ENCODE data around the gene HOXD13. TPM values are rescaled to one million over a fixed set of nuclear protein-coding genes. Genes with fewer than 3 reads are reported as not detected.

Gene HOXD13
- total and polyA plus RNA-seq, 2 experiments from 2014 or later, result not detected

- Histone ChIP-seq H3K79me2 (replicated peaks; ENCODE audit: insufficient read depth) (no peaks in the 10 kb centered on the region), H3K27ac (ENCODE audit: low read depth) (no peak overlapping the region), H2AFZ (no peak overlapping the region; the same call in 1 of the 2 replicates), H3K4me1 (ENCODE audit: insufficient read depth) (peaks cover 49% of the 10 kb centered on the region), H3K36me3 (ENCODE audit: insufficient read depth) (no peaks in the 10 kb centered on the region; the same call in 1 of the 2 replicates), H3K4me2 (peak overlapping the region; percentile 73), H3K4me3 (peak overlapping the region; percentile 46), H3K27me3 (ENCODE audit: insufficient read depth) (peaks cover 99% of the 10 kb centered on the region), H3F3A (replicated peaks; ENCODE audit: low read depth) (peaks cover 34% of the 10 kb centered on the region), H4K20me1 (replicated peaks; ENCODE audit: insufficient read depth) (peaks cover 43% of the 10 kb centered on the region), H3K9me2 (ENCODE audit: insufficient read depth) (no peaks in the 10 kb centered on the region)
- peak; percentile 23 for ATAC-seq
- Mint-ChIP-seq H3K4me1 (peaks cover 33% of the 10 kb centered on the region), H3K9me3 (peaks cover 5% of the 10 kb centered on the region; the same call in 2 of the 3 replicates), H3K27me3 (ENCODE audit: insufficient read depth, low read depth, poor library complexity) (peaks cover 94% of the 10 kb centered on the region), H3K27ac (no peak overlapping the region), H3K4me3 (peak overlapping the region; percentile 51), H3K36me3 (ENCODE audit: low read depth) (no peaks in the 10 kb centered on the region; the same call in 2 of the 3 replicates)
- DNase-seq (ENCODE audit: low spot score), result peak; percentile 54
- TF ChIP-seq EZH2 (IDR thresholded peaks at IDR 0.05; ENCODE audit: low read depth, unreplicated experiment) (peak; percentile 61), EZH2phosphoT487 (IDR thresholded peaks at IDR 0.05; ENCODE audit: unreplicated experiment) (peak; percentile 60), ZNF331 (CRISPR knock-in tag; IDR thresholded peaks at IDR 0.05; ENCODE audit: low read depth) (no peak), ZNF462 (CRISPR knock-in tag; IDR thresholded peaks at IDR 0.05) (no peak)
- TF ChIP-seq, protein P1, sequence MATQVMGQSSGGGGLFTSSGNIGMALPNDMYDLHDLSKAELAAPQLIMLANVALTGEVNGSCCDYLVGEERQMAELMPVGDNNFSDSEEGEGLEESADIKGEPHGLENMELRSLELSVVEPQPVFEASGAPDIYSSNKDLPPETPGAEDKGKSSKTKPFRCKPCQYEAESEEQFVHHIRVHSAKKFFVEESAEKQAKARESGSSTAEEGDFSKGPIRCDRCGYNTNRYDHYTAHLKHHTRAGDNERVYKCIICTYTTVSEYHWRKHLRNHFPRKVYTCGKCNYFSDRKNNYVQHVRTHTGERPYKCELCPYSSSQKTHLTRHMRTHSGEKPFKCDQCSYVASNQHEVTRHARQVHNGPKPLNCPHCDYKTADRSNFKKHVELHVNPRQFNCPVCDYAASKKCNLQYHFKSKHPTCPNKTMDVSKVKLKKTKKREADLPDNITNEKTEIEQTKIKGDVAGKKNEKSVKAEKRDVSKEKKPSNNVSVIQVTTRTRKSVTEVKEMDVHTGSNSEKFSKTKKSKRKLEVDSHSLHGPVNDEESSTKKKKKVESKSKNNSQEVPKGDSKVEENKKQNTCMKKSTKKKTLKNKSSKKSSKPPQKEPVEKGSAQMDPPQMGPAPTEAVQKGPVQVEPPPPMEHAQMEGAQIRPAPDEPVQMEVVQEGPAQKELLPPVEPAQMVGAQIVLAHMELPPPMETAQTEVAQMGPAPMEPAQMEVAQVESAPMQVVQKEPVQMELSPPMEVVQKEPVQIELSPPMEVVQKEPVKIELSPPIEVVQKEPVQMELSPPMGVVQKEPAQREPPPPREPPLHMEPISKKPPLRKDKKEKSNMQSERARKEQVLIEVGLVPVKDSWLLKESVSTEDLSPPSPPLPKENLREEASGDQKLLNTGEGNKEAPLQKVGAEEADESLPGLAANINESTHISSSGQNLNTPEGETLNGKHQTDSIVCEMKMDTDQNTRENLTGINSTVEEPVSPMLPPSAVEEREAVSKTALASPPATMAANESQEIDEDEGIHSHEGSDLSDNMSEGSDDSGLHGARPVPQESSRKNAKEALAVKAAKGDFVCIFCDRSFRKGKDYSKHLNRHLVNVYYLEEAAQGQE (IDR thresholded peaks at IDR 0.05; ENCODE audit: unreplicated experiment), result no peak
- TF ChIP-seq, protein P2, sequence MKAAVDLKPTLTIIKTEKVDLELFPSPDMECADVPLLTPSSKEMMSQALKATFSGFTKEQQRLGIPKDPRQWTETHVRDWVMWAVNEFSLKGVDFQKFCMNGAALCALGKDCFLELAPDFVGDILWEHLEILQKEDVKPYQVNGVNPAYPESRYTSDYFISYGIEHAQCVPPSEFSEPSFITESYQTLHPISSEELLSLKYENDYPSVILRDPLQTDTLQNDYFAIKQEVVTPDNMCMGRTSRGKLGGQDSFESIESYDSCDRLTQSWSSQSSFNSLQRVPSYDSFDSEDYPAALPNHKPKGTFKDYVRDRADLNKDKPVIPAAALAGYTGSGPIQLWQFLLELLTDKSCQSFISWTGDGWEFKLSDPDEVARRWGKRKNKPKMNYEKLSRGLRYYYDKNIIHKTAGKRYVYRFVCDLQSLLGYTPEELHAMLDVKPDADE (IDR thresholded peaks at IDR 0.05), result no peak
Measured at GRCh38 chr2:176105078-176105729, 12.7 kb downstream of the HOXD13 start.
